HCT116 (cell line): ENCODE data around the gene CFAP46.

Experiments
- ELF1 ChIP-seq: IDR thresholded peaks from 2 replicates; pipeline ENCODE4 v1.6.1; 2012; ENCODE audit warnings: low read depth, borderline replicate concordance
- EZH2 ChIP-seq: fragments of 200-600 bp; sonication (generic); IDR thresholded peaks from 2 replicates; pipeline ENCODE4 v1.6.1; 2017; ENCODE audit warnings: antibody characterized with exemption, mixed run types
- EZH2phosphoT487 ChIP-seq: fragments of 200-600 bp; IDR thresholded peaks from 2 replicates; pipeline ENCODE4 v1.6.1; 2018; ENCODE audit warnings: antibody characterized with exemption, borderline replicate concordance
- JUND ChIP-seq: IDR thresholded peaks from 2 replicates; pipeline ENCODE4 v1.6.1; 2012
- POLR2A ChIP-seq: IDR thresholded peaks from 2 replicates; pipeline ENCODE4 v1.7.0; 2011; ENCODE audit warnings: borderline replicate concordance; ENCODE audit not compliant: insufficient read depth, insufficient read length; ENCODE audit errors: extremely low read depth
- POLR2AphosphoS5 ChIP-seq: IDR thresholded peaks from 2 replicates; pipeline ENCODE4 v1.6.1; 2011; ENCODE audit warnings: mild to moderate bottlenecking, low read depth, low read length, moderate library complexity
- SIN3A ChIP-seq: IDR thresholded peaks from 2 replicates; pipeline ENCODE4 v1.6.1; 2012; ENCODE audit warnings: low read depth
- ZNF274 ChIP-seq: fragments of 200-500 bp; sonication (Bioruptor generic); IDR thresholded peaks from 2 replicates; pipeline ENCODE4 v1.6.1; 2014; ENCODE audit warnings: mild to moderate bottlenecking, low read depth, low read length, inconsistent platforms
- TF ChIP-seq, protein P1 (sequence below), 3 experiments: fragments of 200-600 bp in 1 of 3; sonication (generic) in 1 of 3; IDR thresholded peaks in 2 of 3; conservative IDR thresholded peaks in 1 of 3; 2 replicates each; pipeline ENCODE4 v1.5.1; 2012 to 2017; ENCODE audit warnings: low read depth in 2 of 3, low read length in 2 of 3, antibody characterized with exemption in 1 of 3, borderline replicate concordance in 1 of 3, control low read depth in 1 of 3, mild to moderate bottlenecking in 1 of 3, mixed read lengths in 1 of 3, mixed run types in 1 of 3, moderate library complexity in 1 of 3; ENCODE audit not compliant: insufficient read depth in 1 of 3
- TF ChIP-seq, protein P2 (sequence below): IDR thresholded peaks from 2 replicates; pipeline ENCODE4 v1.6.1; 2012; ENCODE audit warnings: low read depth

DNA sequence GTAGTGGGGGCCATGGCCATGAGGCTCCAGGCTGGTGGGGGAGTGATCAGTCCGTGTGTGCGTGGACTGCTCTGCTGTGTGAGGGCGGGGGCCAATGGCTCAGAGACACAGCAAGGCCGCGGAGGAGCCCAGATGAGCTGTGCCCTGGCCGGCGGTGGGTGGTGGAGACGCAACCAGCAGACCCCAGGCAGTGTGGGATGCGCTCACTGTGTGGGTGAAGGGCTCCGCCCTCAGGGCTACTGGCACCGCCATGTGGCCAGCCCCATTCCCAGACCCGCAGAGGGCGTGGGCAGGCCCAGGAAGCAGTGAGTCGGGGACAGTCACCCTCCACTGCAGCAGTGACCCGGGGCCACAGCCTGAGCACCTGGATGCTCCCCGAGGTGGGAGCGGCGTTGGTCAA lies 165.5 kb downstream of the CFAP46 start:
- no peak for TF ChIP-seq EZH2phosphoT487
- TF ChIP-seq, protein P1, sequence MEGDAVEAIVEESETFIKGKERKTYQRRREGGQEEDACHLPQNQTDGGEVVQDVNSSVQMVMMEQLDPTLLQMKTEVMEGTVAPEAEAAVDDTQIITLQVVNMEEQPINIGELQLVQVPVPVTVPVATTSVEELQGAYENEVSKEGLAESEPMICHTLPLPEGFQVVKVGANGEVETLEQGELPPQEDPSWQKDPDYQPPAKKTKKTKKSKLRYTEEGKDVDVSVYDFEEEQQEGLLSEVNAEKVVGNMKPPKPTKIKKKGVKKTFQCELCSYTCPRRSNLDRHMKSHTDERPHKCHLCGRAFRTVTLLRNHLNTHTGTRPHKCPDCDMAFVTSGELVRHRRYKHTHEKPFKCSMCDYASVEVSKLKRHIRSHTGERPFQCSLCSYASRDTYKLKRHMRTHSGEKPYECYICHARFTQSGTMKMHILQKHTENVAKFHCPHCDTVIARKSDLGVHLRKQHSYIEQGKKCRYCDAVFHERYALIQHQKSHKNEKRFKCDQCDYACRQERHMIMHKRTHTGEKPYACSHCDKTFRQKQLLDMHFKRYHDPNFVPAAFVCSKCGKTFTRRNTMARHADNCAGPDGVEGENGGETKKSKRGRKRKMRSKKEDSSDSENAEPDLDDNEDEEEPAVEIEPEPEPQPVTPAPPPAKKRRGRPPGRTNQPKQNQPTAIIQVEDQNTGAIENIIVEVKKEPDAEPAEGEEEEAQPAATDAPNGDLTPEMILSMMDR (IDR thresholded peaks at IDR 0.05 in 2 of 3, conservative IDR thresholded peaks at IDR 0.05 in 1 of 3; ENCODE audit: borderline replicate concordance in 1 of 3, insufficient read depth in 1 of 3, low read depth in 2 of 3, low read length in 2 of 3), result no peak
- TF ChIP-seq ELF1, result no peak
- no peak for TF ChIP-seq POLR2A
- TF ChIP-seq ZNF274, result no peak
- no peak for TF ChIP-seq EZH2
- no peak for TF ChIP-seq JUND
- no peak for TF ChIP-seq POLR2AphosphoS5
- TF ChIP-seq, protein P2, sequence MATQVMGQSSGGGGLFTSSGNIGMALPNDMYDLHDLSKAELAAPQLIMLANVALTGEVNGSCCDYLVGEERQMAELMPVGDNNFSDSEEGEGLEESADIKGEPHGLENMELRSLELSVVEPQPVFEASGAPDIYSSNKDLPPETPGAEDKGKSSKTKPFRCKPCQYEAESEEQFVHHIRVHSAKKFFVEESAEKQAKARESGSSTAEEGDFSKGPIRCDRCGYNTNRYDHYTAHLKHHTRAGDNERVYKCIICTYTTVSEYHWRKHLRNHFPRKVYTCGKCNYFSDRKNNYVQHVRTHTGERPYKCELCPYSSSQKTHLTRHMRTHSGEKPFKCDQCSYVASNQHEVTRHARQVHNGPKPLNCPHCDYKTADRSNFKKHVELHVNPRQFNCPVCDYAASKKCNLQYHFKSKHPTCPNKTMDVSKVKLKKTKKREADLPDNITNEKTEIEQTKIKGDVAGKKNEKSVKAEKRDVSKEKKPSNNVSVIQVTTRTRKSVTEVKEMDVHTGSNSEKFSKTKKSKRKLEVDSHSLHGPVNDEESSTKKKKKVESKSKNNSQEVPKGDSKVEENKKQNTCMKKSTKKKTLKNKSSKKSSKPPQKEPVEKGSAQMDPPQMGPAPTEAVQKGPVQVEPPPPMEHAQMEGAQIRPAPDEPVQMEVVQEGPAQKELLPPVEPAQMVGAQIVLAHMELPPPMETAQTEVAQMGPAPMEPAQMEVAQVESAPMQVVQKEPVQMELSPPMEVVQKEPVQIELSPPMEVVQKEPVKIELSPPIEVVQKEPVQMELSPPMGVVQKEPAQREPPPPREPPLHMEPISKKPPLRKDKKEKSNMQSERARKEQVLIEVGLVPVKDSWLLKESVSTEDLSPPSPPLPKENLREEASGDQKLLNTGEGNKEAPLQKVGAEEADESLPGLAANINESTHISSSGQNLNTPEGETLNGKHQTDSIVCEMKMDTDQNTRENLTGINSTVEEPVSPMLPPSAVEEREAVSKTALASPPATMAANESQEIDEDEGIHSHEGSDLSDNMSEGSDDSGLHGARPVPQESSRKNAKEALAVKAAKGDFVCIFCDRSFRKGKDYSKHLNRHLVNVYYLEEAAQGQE, result no peak
- TF ChIP-seq SIN3A, result no peak
